DMS114 treated with DMSO at 0.1 percent for 48 hours (cell line): ENCODE measurements around the gene AAMP.

ENCODE experiments used
- DNase-seq: peaks from one replicate; lab custom pipeline; 2025; ENCODE audit not compliant: unreplicated experiment; lab: John Stamatoyannopoulos, UW

AAMP gene

DNA sequence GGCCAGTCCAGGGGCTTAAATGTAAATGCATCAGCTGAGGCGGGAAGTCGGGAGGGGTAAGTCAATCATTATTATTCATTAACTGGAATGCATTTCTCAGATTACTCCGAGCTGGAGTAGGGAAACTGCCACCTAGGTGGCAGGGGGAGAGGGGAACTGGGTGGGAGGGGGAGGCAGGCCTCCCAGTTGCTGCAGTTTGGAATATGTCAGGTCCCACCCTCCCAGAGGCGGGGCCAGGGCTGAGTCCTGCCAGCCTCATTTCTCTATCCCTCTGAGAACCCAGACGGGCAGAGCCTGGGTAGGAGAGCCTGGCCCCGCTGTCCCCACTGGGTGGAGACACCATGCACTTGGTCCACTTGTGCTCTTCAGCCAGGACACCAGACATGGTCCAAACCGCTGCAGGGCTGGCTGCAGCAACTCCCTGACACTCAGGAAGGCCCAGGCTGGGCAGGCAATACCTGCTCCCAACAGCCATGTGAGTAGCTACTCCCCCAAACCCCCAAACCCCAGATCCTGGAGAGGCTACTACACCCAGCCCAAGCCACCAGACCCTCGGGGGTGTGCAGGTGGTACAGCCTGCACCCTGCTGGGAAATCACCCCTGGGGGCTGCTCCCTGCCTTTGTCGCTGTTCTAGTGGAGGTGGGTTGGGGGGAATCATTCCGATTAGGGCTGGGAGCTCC, 9.1 kb downstream of the AAMP start, which contains the start of gene GPBAR1:
Gene GPBAR1 (plus strand): TSS at position 274 of the 681 bp plus-strand sequence. CDS start 1,710 bp downstream, outside the sequence.
- DNase-seq: no peak

DNA sequence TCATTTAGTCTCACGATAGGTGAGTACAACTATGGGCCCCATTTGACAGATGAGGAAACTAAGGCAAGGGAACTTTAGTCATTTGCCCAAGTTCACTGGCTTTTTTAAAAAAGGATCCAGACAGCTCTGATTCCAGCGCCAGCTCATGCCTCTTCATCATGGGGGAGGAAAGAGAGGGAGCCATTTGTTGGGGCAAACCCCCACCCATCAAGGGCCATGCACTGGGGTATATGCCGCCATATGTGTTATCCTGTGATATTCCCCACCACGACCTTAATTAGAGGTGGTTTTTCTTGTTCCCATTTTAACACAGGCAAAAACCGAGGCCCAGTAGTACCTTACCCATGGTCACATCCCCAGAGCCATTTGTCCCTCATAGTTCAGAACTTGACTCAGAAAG, 9.8 kb downstream of the AAMP start:
- no peak for DNase-seq

DNA sequence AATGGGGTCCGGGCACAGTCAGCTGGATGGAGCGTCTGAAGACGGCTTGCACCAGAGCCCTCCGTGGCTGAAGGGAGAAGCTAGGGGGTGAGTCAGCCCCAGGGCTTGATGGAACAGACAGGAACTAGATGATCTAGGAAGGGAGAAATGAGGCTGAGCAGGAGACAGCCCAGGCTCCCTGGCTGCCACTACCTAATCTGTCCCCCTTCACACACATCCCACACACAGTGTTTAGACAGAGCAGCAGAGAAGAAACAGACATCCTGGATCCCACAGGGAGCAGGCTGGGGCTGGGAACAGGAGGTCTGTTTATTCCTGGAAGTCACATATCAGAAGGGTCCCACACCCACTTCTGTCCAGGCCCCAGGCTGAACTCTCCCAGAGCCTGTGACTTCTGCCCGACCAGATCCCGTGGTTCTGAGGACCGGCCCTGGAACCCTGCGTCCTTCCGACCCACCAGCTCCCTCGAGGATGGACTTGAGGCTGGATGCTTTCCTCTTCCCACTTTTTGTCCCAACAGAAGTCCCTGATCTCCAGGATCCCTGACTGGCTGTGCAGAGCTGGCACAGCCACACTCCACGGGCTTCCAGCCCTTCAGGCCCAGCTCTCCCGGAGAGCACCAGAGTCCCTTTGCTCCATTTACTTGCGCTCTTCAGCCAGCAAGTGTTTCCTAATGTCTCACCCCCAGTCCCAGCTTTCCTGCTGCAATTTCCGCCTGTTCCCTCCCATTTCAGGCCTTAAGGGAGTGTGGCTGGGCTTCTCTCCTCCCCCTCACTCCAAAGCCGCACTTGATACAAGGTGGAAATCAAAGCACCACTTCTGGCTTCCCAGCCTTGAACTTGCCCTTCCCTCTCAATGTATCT, 10.6 kb downstream of the AAMP start:
- DNase-seq: no peak

DNA sequence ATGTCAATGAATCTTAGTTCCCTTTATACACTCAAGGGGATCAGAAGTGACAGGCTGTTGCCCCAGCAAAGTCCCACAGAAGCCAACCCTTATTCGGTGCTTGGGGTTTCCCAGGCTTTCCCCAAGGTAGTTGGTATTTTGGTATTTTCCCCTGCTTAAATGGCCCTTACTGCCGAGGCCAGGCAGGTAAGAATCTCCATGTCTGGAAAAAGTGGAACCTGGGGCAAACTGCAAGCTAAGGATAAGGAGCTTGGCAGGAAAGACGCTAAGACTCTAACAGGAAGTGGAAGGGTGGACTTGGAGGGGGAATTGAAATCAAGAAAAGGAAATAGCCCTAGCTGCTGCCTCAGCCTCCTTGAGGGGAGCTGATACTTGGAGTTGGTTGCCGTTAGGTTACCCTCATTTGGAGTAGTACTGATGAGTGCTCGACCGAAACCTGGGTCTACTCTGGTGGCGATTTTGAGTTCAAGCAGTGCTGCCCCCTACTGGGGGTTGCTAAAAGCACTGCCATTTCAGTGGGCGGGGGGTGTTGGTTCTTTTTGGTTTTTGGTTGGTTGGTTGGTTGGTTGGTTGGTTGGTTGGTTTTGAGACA, 12.5 kb downstream of the AAMP start:
- DNase-seq: no peak

DNA sequence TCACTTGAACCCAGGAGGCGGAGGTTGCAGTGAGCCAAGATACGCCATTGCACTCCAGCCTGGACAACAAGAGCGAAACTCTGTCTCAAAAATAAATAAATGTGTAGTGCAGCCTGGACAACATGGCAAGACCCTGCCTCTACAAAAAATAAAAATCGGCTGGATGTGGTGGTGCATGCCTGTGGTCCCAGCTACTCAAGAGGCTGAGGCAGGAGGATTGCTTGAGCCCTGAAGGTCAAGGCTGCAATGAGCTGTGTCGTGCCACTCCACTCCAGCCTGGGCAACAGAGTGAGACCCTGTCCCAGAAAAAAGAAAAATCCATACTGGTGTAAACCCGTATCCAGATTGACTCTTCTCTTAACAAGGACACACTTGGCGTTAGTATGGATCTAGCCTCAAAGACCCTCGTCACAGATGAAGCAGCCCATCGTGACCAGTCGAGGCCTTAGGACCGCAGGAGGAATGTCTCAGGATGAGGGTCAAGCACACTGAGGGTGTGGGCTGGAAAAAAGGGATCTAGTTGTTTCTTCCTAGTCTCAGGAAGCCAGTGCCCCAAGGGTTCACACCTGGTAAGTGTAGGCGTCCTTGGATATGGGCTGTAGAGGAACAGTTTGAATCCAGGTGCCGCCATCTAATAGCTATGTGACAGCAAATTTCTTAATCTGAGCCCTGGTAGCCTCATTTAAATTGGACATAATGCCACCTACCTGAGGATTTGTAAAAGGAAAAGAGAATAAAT, 13.2 kb downstream of the AAMP start:
- DNase-seq: no peak

DNA sequence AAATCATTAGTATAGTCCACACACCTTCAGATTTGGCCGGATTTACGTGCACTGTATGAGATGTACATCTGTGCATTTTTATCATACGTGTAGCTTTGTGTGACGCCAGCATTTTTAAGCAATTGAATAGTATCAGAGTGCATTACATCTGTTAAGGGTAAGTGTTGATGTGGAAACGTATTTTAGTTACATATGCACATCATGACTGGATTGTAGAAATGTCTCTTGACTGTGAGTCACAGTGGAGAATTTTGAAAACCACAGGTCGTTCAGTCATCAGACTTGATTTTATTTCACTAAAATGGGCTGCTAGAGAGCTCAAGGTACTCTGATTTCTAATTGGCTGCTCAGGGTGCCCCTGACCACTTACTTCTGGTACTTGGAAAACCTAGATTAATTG, 14.5 kb downstream of the AAMP start:
- DNase-seq: no peak

DNA sequence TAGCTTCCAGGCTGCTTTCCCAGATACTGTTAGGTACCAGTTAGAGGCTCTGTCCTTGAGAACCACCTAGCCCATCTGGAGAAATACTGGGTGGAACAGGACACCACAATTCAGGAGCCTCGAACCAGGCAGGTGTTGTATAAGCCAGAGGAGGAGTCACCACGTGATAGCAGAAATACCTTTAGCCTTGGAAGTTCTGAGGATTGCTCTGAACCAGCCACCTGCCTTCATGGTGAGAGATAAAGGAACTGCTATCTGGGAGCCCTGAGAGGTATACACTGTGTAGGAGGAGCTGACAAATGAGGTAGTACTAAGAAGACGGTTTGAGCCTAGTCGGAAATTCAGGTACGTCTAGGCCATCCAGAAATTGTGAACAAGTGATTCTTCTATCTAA, 16.7 kb downstream of the AAMP start:
- DNase-seq: no peak

DNA sequence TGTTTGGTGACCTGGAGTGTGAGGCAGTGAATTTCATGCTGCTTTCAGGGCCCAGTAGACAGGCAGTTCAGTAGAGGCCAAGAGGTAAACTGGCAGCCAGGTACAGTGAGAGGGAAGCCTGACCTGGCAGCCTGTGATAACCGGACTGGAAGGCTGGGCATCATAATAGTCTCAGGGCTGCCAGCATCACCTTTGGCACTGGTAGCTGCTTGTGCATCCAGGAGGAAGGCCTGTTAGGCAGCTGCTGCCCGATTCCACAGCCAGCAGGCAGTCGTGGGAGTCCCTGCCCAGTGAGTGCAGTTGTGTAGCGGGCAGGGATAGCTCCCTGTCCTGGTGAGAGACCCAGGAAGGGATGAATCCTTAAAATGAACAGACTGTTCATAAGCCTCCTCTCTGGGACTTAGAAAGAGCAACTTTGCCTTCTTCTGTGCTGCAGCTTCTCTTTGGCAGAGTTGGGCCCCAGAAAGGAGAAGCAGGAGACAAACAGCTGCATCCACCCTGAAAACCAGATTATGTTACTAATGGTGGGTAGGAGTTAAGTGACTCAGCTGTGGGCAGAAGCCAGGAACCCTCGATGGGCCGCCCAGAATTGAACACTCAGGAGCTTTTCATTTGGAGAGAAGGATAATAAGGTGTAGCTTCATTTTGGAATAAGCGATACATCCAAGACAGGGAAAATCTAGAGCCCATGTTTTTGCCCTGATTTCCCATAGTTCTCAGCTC, 17.3 kb downstream of the AAMP start:
- DNase-seq: no peak

DNA sequence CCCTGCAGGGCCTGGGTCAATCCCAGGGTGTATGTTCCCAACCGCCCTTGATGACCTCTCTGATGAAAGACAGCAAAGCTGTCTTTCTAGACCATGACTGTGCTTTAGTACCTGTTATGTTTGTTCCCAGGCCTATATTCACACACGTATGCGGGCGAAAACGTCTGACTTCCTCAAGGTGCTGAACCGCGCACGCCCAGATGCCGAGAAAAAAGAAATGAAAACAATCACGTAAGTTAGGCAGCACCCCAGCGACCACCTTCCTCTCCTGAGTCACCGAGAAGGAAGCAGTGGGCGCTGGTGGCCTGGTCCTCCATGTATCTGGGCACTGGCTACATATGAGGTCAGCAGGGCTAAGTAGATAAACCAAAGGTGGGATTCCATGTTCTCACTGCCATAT, 20.2 kb downstream of the AAMP start:
- no peak for DNase-seq

DNA sequence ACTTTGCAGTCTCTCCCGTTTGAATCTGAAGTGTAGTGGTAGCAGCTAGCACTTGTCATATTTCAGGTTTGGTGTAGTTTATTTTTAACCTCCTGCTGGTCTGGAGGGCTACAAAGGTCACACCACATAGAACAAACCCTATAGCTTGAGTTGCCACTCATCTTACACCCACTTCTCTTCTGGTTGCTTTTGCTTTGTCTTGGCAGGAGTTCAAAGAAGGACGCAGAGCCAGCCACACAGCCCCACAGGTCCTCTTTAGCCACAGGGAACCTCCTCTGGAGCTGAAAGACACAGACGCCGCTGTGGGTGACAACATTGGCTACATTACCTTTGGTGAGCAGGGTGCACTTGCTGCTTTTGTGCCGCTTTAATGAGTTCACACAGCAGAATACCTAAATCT, 24.7 kb downstream of the AAMP start:
- DNase-seq: no peak

DNA sequence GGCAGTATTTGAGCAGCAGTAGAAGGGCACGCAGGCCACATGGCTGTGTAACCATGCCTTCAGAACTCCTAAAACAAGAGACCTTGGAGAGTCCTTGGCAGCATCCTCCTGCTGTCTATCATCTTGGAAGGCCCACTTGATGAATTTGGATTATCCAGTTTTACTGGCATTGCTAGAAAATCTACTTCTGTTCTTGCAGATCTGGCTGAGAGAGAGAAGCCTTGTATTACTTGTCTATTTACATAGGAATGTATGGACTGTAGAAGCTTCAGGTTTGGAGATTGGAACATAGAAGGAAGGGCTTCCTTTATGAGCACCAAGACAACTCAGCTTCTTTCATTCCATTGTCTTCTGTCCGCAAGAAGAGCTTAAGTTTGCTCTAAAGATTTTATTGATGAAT, 25.3 kb downstream of the AAMP start:
- no peak for DNase-seq

DNA sequence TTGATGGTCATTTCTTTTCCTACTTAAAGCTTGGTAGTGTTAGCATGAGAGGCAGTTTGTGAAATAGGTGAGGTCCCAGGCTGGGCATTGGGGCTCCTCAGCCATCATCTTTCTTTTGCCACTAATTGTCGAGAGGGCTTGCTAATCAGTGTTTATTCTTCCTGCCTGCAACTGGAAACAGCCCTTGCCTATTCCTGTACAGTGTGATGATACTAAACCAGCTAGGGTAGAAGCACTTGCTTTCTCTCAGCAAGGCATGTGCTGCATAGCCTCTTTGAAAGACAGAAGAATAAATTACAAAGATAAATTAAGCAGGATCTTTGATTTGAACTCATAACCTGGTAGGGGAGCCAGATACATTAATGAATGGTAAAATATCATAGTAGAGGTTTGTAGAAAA, 25.7 kb downstream of the AAMP start:
- DNase-seq: no peak

DNA sequence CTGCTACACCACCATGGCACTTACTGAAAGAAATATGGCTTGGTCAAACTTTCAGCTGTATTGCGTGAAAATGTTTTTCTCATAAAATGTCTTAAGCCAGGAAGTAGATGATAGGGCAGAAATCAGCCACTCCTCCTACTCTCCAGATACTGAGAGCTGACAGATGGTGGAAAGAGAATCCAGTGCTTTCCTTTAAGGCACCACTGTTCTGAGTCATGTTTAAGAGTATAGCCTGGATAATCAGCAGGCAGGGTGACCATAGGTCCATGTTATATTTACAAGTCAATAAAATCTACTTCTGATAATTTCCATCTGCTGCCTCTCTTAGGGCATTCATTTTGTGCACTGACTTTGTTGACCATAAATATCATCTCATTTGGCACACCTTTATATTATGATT, 31.1 kb downstream of the AAMP start:
- DNase-seq: no peak

DNA sequence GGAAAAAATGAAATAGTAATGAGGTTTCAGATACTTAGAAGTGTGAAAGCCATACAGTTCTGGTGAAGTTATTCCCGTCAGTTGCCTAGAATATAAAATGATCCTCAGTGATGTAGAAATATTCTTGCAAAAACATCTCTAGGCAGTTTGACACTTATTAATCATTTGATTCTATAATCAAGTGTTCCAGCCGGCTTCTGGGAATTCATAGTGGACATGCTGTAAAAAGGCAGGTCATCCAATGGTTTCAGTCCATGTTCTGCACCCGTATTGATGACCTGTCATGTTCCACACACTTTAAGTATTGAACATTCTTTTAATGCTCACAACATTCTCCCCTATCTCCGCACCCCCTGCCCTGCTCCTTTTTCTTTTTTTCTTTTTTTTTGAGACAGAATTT, 33.1 kb downstream of the AAMP start:
- DNase-seq: no peak

DNA sequence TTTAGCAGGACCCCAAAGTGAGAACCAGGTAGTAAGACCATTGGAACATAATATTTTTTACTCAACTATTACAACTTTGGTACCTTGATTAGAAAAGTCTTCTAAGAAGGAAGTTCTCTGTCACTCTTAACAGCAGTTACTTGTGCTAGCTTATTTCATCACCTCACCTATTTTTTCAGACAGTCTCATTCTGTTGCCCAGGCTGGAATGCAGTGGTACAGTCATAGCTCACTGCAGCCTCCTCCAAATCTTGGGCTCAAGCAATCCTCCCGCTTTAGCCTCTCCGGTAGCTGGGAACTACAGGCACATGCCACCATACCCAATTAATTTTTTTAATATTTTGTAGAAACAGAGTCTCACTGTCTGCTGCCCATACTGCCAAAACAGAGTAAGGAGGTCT, 34.9 kb downstream of the AAMP start:
- no peak for DNase-seq

DNA sequence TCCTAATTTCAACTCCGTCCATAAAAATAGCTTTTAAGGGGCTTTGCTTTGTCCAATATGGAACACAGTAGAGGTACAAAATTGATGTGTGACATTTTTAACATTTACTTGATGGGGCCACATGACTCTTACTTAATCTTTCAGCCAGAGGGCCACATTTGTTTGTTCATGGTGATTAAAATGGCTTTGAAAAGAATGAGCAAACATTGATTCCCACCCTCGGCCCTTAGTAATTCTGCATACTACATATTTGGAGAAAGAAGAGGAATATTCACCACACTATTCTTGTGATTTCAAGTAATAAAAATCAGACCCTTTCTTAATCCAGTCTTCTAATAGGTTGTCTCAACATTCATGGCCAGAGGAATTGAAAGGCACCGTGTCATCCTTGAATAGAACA, 35.4 kb downstream of the AAMP start:
- DNase-seq: no peak

DNA sequence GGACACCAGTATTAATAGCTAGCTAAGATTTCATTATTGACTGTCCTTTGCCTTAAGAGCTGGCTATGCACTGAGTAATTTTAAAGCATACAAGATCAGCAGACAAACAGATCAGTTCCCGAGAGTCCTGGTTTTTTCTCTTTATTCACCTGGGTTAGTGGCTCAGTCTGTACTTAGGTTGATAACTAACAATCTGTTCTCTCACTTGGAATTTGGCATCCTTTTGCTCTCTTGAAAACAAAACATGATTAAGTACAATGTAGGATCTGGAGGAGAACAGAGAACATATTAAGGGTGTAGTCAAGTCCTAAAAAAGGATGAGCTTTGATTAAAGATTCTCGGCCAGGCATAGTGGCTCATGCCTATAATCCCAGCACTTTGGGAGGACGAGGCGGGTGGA, 36.4 kb downstream of the AAMP start:
- DNase-seq: no peak

DNA sequence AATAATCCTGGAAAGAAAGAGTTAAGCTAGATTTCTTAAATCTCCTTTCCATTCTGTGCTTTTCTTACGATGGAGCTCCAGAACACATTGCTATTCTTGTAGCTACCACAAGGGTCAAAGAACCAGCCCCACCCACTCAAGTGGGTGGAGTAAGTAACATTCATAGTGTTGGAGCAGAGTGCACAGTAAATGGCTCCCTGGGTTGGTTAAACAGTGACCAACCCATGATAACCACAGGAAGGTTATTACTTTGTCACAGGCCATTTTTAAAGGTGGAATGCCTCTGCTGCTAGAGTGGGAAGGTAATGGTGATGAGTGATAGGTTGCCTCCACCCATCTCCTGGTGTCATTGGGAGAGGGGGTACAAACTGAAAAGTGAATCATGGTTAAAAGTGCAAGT, 39.1 kb downstream of the AAMP start:
- peak; percentile 9 for DNase-seq

DNA sequence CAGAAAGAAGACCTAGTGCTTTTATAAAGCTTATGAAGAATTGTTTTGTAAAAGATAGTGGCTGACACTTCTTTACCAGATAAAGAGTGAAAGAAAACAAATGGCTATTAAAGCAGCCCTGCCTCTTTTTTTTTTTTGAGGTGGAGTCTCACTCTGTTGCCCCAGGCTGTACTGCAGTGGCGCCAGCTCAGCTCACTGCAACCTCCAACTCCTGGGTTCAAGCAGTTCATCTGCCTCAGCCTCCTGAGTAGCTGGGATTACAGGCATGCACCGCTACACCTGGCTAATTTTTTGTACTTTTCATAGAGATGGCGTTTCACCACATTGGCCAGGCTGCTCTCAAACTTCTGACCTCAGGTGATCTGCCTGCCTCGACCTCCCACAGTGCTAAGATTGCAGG, 40.1 kb downstream of the AAMP start:
- no peak for DNase-seq

DNA sequence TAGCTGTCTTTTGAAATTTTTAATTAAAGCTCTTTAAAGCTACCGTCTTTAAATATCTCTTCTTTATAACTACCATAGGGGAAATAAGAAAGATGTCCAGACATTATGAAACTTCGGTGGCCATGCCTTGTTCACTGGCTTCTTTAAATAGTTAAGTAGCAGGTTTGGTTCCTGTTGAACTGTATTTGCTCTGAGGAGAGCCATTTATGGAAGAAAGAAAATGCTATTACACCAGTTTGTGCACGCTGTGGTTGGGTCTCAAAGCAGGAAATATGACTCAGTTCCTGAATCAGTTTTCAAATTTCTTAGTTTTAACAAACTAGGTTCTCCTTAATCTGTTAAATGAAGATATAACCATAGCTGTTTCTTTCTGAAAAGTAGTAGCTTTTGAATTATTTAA, 40.7 kb downstream of the AAMP start:
- no peak for DNase-seq
